ENCODE data around the gene DGKA. TPM values are rescaled to one million over a fixed set of nuclear protein-coding genes. Genes with fewer than 3 reads are reported as not detected.
"Not testable (repeated sequence)": the region's sequence is repeated elsewhere in the genome, so short reads cannot be mapped to it uniquely, and the experiment has no call there.

Gene DGKA
- total and polyA plus RNA-seq, 2 experiments from 2014 or later = 16.1 to 24.6 TPM

- H3K4me1 ChIP-seq (ENCODE audit: insufficient read depth); ATAC-seq; H2AFZ ChIP-seq; H3K9me2 ChIP-seq (ENCODE audit: insufficient read depth); H3K4me1 Mint-ChIP-seq; DNase-seq (ENCODE audit: low spot score); H3K27me3 Mint-ChIP-seq (ENCODE audit: insufficient read depth, low read depth, poor library complexity); H4K20me1 ChIP-seq (replicated peaks; ENCODE audit: insufficient read depth); H3K9me3 Mint-ChIP-seq; H3K4me3 ChIP-seq; H3K36me3 ChIP-seq (ENCODE audit: insufficient read depth); H3K27ac ChIP-seq (ENCODE audit: low read depth); H3K4me3 Mint-ChIP-seq; H3K4me2 ChIP-seq; H3K27me3 ChIP-seq (ENCODE audit: insufficient read depth); H3K27ac Mint-ChIP-seq: not testable (repeated sequence)
- peaks cover 33% of the 10 kb centered on the region for H3K79me2 ChIP-seq (replicated peaks; ENCODE audit: insufficient read depth)
- peaks cover 33% of the 10 kb centered on the region for H3K36me3 Mint-ChIP-seq (ENCODE audit: low read depth)
- peaks cover 10% of the 10 kb centered on the region; the same call in 1 of the 2 replicates for H3F3A ChIP-seq (replicated peaks; ENCODE audit: low read depth)
Observed at GRCh38 chr12:55981882-55982281, 50.9 kb downstream of the DGKA start.

GRCh38 chr12:55982319-55982936 is 51.5 kb downstream of the DGKA start:
- no peak overlapping the region for H3K4me3 ChIP-seq
- H3K4me1 ChIP-seq (ENCODE audit: insufficient read depth) = no peaks in the 10 kb centered on the region
- Mint-ChIP-seq H3K27ac (no peak overlapping the region), H3K27me3 (ENCODE audit: insufficient read depth, low read depth, poor library complexity) (peaks cover 2% of the 10 kb centered on the region), H3K9me3 (no peaks in the 10 kb centered on the region), H3K36me3 (ENCODE audit: low read depth) (peaks cover 38% of the 10 kb centered on the region), H3K4me1 (peaks cover 3% of the 10 kb centered on the region; the same call in 1 of the 3 replicates), H3K4me3 (no peak overlapping the region)
- no peak overlapping the region for H3K27ac ChIP-seq (ENCODE audit: low read depth)
- no peak overlapping the region for H3K4me2 ChIP-seq
- ATAC-seq = no peak
- no peaks in the 10 kb centered on the region for H3K27me3 ChIP-seq (ENCODE audit: insufficient read depth)
- peaks cover 27% of the 10 kb centered on the region for H3K79me2 ChIP-seq (replicated peaks; ENCODE audit: insufficient read depth)
- H3K36me3 ChIP-seq (ENCODE audit: insufficient read depth) = peaks cover 6% of the 10 kb centered on the region; the same call in 1 of the 2 replicates
- peaks cover 10% of the 10 kb centered on the region; the same call in 1 of the 2 replicates for H3F3A ChIP-seq (replicated peaks; ENCODE audit: low read depth)
- H3K9me2 ChIP-seq (ENCODE audit: insufficient read depth) = no peaks in the 10 kb centered on the region
- H2AFZ ChIP-seq = no peak overlapping the region
- peaks cover 9% of the 10 kb centered on the region for H4K20me1 ChIP-seq (replicated peaks; ENCODE audit: insufficient read depth)
- DNase-seq (ENCODE audit: low spot score) = no peak
- TF ChIP-seq CTCF (conservative IDR thresholded peaks at IDR 0.05; ENCODE audit: low read depth in 2 of 2) (no peak), NANOG (IDR thresholded peaks at IDR 0.05; ENCODE audit: borderline replicate concordance) (no peak), ZNF462 (CRISPR knock-in tag; IDR thresholded peaks at IDR 0.05) (no peak), ETS1 (IDR thresholded peaks at IDR 0.05) (no peak), JUNB (IDR thresholded peaks at IDR 0.05; ENCODE audit: unreplicated experiment) (no peak), STAT1 (IDR thresholded peaks at IDR 0.05; ENCODE audit: unreplicated experiment) (no peak), ZNF331 (CRISPR knock-in tag; IDR thresholded peaks at IDR 0.05; ENCODE audit: low read depth) (no peak), CREB1 (CRISPR knock-in tag; IDR thresholded peaks at IDR 0.05; ENCODE audit: low read depth) (no peak), ZNF114 (CRISPR knock-in tag; IDR thresholded peaks at IDR 0.05) (no peak)

Data from GM23338 (cell line).